ENCODE data around the gene ANKRD39. TPM values are rescaled to one million over a fixed set of nuclear protein-coding genes. Genes with fewer than 3 reads are reported as not detected.

ANKRD39 gene
- total and polyA plus RNA-seq, 9 of the 15 experiments (the other 6 are each of a cell fraction or from before 2014, with no cell fraction given): 8.2 to 33.1 (median 23.8) TPM

DNA sequence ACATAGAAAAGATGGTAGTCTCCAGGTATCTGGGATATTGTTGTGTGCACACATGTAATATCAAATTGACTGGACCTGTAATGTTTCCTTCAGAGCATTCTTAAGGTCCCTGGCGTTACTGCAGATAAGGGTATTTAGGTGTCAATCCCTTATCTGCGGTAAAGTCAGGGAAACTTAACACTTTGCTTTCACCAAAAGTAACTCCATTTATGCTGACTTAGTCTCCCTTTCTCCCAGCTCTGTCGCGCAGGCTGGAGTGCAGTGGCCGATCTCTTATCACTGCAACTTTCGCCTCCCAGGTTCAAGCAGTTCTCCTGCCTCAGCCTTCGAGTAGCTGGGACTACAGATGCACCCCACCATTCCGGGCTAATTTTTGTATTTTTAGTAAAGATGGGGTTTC, 39.9 kb downstream of the ANKRD39 start (continued):
- 0 out of 4 replicates have a peak, but pooled peaks of 1 of the 2 experiments have one; percentile 12 for TF ChIP-seq NRF1 (conservative IDR thresholded peaks at IDR 0.05 in 1 of 2, IDR thresholded peaks at IDR 0.05 in 1 of 2)

DNA sequence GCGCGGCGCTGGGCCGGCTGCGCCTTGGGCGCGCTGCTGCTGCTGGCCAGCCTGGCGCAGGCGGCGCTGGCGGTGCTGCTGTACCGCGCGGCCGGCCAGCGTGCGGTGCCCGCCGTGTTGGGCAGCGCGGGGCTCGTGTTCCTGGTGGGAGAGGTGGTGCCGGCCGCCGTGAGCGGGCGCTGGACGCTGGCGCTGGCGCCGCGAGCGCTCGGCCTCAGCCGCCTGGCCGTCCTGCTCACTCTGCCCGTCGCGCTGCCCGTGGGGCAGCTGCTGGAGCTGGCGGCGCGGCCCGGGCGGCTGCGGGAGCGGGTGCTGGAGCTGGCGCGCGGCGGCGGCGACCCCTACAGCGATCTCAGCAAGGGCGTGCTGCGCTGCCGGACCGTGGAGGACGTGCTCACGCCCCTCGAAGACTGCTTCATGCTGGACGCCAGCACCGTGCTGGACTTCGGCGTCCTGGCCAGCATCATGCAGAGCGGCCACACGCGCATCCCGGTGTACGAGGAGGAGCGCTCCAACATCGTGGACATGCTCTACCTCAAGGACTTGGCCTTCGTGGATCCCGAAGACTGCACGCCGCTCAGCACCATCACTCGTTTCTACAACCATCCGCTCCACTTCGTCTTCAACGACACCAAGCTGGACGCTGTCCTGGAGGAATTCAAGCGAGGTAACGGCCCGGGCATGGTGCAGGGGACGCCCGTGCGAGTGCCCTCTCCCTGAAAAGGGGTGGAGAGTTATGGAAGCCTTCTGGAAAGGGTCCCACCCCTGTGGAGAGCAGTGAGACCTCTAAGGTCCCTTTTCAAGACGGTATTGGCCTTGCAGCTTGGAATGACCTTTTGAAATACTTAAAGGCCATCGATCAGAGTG, 40.7 kb downstream of the ANKRD39 start:
- whole genome bisulfite sequencing (ENCODE audit: insufficient coverage, low coverage, missing lambda C conversion rate): under 1% methylated on average over 62 of the region's 89 CpGs
- Histone ChIP-seq H3K9me1 (ENCODE audit: control insufficient read depth, insufficient read depth, low read length) (peaks cover 21% of the 10 kb centered on the region), H3K79me2 (ENCODE audit: control insufficient read depth, insufficient read depth, low read length) (peaks cover 45% of the 10 kb centered on the region), H3K27ac (ENCODE audit: extremely low read depth, low read depth, low read length) (no peak overlapping the region), H3K4me2 (ENCODE audit: insufficient read depth, low read length) (peak overlapping the region; percentile 90), H3K36me3 (ENCODE audit: control insufficient read depth, insufficient read depth, low read length) (peaks cover 25% of the 10 kb centered on the region), H3K9me3 (replicated peaks; ENCODE audit: control insufficient read depth, insufficient read depth, low read depth, low read length) (no peaks in the 10 kb centered on the region), H3K27me3 (ENCODE audit: control insufficient read depth in 2 of 2, insufficient read depth in 2 of 2, low read length in 2 of 2) (no peaks in the 10 kb centered on the region), H3K4me1 (replicated peaks in 1 of 2; ENCODE audit: control insufficient read depth in 2 of 2, insufficient read depth in 2 of 2, low read length in 2 of 2) (peaks cover 34 to 49% of the 10 kb centered on the region in 2 experiments), H3K4me3 (peak overlapping the region; percentile 80), H4K20me1 (replicated peaks; ENCODE audit: control insufficient read depth, insufficient read depth, low read length) (peaks cover 40% of the 10 kb centered on the region), H2AFZ (ENCODE audit: low read depth, low read length) (no peak overlapping the region; the same call in 1 of the 2 replicates), H3K9ac (ENCODE audit: insufficient read depth in 1 of 2, low read depth in 2 of 2, low read length in 2 of 2) (peak overlapping the region; percentile 10 to 89; a peak in 3 of 4 replicates)
- ATAC-seq (no peak; the same call in 2 of the 3 replicates), FAIRE-seq (no peak), DNase-seq (ENCODE audit: extremely low read depth in 1 of 4, low spot score in 3 of 4) (peak in 2 of 4 experiments; percentile 29 to 37)
- no TSS peak for BruUV-seq (replicated peaks)
- CTCF ChIA-PET (ENCODE audit: low intra/inter-chr PET ratio): no interaction called here
- POLR2A ChIA-PET: interaction anchor here (0.6 to 2.3 kb wide), 3 partner anchors 7 to 64 kb away, joined by 3 to 8 read pairs (median 4); no protein-coding TSS in a partner anchor
- in situ Hi-C loops (cut with MboI): no loop called here
- intact Hi-C loops (cut with micrococcal nuclease): loop anchor here (5.0 kb wide), 1 partner anchor 55 kb away; the partner anchor contains the start of gene CNNM4
- TF ChIP-seq, protein P1, sequence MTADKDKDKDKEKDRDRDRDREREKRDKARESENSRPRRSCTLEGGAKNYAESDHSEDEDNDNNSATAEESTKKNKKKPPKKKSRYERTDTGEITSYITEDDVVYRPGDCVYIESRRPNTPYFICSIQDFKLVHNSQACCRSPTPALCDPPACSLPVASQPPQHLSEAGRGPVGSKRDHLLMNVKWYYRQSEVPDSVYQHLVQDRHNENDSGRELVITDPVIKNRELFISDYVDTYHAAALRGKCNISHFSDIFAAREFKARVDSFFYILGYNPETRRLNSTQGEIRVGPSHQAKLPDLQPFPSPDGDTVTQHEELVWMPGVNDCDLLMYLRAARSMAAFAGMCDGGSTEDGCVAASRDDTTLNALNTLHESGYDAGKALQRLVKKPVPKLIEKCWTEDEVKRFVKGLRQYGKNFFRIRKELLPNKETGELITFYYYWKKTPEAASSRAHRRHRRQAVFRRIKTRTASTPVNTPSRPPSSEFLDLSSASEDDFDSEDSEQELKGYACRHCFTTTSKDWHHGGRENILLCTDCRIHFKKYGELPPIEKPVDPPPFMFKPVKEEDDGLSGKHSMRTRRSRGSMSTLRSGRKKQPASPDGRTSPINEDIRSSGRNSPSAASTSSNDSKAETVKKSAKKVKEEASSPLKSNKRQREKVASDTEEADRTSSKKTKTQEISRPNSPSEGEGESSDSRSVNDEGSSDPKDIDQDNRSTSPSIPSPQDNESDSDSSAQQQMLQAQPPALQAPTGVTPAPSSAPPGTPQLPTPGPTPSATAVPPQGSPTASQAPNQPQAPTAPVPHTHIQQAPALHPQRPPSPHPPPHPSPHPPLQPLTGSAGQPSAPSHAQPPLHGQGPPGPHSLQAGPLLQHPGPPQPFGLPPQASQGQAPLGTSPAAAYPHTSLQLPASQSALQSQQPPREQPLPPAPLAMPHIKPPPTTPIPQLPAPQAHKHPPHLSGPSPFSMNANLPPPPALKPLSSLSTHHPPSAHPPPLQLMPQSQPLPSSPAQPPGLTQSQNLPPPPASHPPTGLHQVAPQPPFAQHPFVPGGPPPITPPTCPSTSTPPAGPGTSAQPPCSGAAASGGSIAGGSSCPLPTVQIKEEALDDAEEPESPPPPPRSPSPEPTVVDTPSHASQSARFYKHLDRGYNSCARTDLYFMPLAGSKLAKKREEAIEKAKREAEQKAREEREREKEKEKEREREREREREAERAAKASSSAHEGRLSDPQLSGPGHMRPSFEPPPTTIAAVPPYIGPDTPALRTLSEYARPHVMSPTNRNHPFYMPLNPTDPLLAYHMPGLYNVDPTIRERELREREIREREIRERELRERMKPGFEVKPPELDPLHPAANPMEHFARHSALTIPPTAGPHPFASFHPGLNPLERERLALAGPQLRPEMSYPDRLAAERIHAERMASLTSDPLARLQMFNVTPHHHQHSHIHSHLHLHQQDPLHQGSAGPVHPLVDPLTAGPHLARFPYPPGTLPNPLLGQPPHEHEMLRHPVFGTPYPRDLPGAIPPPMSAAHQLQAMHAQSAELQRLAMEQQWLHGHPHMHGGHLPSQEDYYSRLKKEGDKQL (CRISPR knock-in tag; IDR thresholded peaks at IDR 0.05; ENCODE audit: borderline replicate concordance): no peak
- TF ChIP-seq ZNF696 (CRISPR knock-in tag; conservative IDR thresholded peaks at IDR 0.05) (no peak), ZC3H4 (CRISPR knock-in tag; IDR thresholded peaks at IDR 0.05; ENCODE audit: borderline replicate concordance) (no peak), RB1 (IDR thresholded peaks at IDR 0.05; ENCODE audit: low read depth) (no peak), ZNF263 (CRISPR knock-in tag; IDR thresholded peaks at IDR 0.05; ENCODE audit: borderline replicate concordance) (peak; percentile 43; the same call in 1 of the 2 replicates), HDAC6 (IDR thresholded peaks at IDR 0.05; ENCODE audit: low read depth, low read length) (no peak), NKRF (IDR thresholded peaks at IDR 0.05; ENCODE audit: borderline replicate concordance) (no peak)
- TF ChIP-seq, protein P2, sequence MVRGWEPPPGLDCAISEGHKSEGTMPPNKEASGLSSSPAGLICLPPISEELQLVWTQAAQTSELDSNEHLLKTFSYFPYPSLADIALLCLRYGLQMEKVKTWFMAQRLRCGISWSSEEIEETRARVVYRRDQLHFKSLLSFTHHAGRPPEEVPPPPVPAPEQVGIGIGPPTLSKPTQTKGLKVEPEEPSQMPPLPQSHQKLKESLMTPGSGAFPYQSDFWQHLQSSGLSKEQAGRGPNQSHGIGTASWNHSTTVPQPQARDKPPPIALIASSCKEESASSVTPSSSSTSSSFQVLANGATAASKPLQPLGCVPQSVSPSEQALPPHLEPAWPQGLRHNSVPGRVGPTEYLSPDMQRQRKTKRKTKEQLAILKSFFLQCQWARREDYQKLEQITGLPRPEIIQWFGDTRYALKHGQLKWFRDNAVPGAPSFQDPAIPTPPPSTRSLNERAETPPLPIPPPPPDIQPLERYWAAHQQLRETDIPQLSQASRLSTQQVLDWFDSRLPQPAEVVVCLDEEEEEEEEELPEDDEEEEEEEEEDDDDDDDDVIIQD (CRISPR knock-in tag; IDR thresholded peaks at IDR 0.05): no peak

Measured in K562 (cell line).